Lower leg skin (tissue), 4 donors: Measurements from ENCODE around the gene HPGDS. TPM values are rescaled to one million over a fixed set of nuclear protein-coding genes. Genes with fewer than 3 reads are reported as not detected.

ENCODE experiments used
- DNase-seq, 2 donors: peaks; one replicate each; pipeline ENCODE4 v3.0.0-alpha.2; 2019; ENCODE audit warnings: low spot score in 2 of 2
- H3K4me3 ChIP-seq: fragments of 200-600 bp; sonication (generic); 2 replicates; pipeline ENCODE4 v1.5.1; 2017; ENCODE audit warnings: mild to moderate bottlenecking, low read depth; ENCODE audit not compliant: poor library complexity, severe bottlenecking
- POLR2A ChIP-seq, 2 donors: fragments of 450-650 bp; IDR thresholded peaks; one replicate each; pipeline ENCODE4 v1.6.1; 2016 to 2017; ENCODE audit warnings: antibody characterized with exemption in 2 of 2, mild to moderate bottlenecking in 1 of 2, moderate library complexity in 1 of 2
- WGBS, 2 donors: methylation state at CpG; one replicate each; pipeline ENCODE4 v1.1.5; 2018; 5-methylcytosine and 5-hydroxymethylcytosine counted together
- intact Hi-C: fragments of 100-400 bp; cut with DNase I; formaldehyde crosslinking; loops from one replicate; pipeline ENCODE4 v1.15.0; 2023; ENCODE audit warnings: low total_unique reads
- total RNA-seq, 4 donors: library from RNA; depleted of rRNA; stranded (reverse); fragments of >200 nt; gene quantifications; one replicate each; pipeline ENCODE4 v1.1.0, GENCODE V29; 2016
- TF ChIP-seq, protein P1 (sequence below), 3 donors: fragments of 450-650 bp; IDR thresholded peaks; one replicate each; pipeline ENCODE4 v1.5.1; 2016; ENCODE audit warnings: antibody characterized with exemption in 3 of 3, mild to moderate bottlenecking in 3 of 3, moderate library complexity in 2 of 3

Gene HPGDS
- total RNA-seq, 4 donors from 2014 or later: 0.86 to 3.0 (median 1.6) TPM

DNA sequence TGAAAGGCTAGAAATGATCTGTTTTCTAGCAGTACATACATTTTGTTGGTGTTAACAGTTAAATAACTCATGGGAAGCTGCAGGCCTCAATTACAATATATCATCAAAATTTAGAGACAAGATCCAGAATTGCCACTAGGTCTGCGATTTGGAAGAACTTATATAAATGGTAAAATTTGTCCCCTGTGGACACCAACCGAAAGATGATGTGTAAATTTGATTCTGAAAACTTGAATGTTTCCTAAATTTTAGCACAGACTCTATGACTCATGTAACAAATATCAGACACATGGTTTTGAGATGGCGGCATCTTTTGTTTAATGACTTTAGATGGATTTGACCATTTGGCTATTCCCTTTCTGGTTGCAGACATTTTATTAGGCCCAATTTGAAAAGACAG, 6.0 kb upstream of the HPGDS start:
- H3K4me3 ChIP-seq: no peak overlapping the region
- 83 to 88% methylated on average over 3 of the region's 3 CpGs for WGBS, 2 donors
- intact Hi-C loops: no loop called here
- DNase-seq: no peak
- no peak for TF ChIP-seq POLR2A (IDR thresholded peaks at IDR 0.05)
- TF ChIP-seq, protein P1, sequence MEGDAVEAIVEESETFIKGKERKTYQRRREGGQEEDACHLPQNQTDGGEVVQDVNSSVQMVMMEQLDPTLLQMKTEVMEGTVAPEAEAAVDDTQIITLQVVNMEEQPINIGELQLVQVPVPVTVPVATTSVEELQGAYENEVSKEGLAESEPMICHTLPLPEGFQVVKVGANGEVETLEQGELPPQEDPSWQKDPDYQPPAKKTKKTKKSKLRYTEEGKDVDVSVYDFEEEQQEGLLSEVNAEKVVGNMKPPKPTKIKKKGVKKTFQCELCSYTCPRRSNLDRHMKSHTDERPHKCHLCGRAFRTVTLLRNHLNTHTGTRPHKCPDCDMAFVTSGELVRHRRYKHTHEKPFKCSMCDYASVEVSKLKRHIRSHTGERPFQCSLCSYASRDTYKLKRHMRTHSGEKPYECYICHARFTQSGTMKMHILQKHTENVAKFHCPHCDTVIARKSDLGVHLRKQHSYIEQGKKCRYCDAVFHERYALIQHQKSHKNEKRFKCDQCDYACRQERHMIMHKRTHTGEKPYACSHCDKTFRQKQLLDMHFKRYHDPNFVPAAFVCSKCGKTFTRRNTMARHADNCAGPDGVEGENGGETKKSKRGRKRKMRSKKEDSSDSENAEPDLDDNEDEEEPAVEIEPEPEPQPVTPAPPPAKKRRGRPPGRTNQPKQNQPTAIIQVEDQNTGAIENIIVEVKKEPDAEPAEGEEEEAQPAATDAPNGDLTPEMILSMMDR (IDR thresholded peaks at IDR 0.05): no peak

- no peak overlapping the region for H3K4me3 ChIP-seq
- no peak for TF ChIP-seq POLR2A (IDR thresholded peaks at IDR 0.05)
- TF ChIP-seq, protein P1 (IDR thresholded peaks at IDR 0.05): no peak
- intact Hi-C loops: no loop called here
- DNase-seq: no peak
Measured at GRCh38 chr4:94346541-94346940, 3.9 kb upstream of the HPGDS start.

DNA sequence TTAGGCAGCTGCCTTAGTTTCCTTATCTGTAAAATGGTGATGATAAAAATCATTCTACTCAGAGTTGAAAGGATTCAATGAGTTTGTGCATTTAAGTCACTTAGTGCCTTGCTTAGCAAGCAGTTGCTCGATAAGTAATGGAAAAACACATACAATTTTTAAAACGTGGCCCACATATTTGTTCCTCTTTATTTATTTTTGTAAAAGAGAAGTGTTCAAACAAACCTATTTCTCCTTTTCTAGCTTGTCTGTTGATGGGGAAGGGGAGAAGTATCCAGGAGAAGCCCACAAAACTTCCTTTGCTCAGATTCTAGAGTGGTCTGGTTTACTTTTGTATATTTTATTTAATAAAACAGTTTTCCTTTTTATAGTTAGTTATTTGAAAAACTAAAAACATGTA, 3.3 kb upstream of the HPGDS start:
- intact Hi-C loops: no loop called here
- TF ChIP-seq POLR2A (IDR thresholded peaks at IDR 0.05): no peak
- TF ChIP-seq, protein P1 (IDR thresholded peaks at IDR 0.05): no peak
- WGBS, 2 donors: 74 to 83% methylated on average over 2 of the region's 2 CpGs
- no peak for DNase-seq
- H3K4me3 ChIP-seq: no peak overlapping the region

DNA sequence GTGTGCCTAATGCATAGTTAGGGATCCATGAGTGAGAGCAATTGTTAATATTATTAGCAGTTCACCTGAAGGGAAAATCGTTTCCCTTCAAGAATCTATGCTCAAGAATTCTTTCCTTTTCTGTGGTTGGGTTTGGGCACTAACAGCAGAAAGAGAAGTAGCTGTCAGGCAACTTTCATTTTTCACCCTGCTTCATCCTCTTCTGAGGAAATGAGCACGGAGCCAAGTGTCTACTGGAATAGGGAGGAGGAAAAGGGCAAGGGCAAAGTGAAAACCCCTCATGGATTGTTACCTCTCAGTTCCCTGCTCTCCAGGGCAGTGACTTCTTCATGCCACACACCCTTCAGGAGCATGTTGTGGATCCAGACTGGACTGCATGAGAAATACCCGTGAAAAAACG, 2.6 kb upstream of the HPGDS start:
- WGBS, 2 donors: 59 to 60% methylated on average over 4 of the region's 4 CpGs

DNA sequence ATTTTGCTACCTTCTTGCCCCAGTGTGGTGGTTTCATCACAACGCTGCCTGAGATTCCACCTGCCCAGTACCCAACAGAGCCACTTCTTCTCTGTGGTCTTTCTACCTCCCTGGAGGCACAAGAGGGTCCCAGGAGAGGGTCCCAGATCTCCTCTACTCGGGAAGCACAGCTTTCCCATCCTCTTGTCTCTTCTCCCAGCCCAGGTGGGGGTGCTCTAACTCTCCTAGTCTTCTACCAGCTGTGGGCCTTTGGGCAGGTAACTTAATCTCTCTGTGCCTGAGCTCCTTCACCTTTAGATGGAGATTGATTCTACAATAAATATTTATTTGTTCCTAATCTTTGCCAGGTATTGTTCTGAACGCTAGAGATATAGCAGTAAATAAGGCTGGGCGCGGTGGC, 1.8 kb upstream of the HPGDS start:
- no peak for DNase-seq
- no peak for TF ChIP-seq POLR2A (IDR thresholded peaks at IDR 0.05)
- TF ChIP-seq, protein P1 (IDR thresholded peaks at IDR 0.05): no peak
- intact Hi-C loops: no loop called here
- 87 to 88% methylated on average over 5 of the region's 5 CpGs for WGBS, 2 donors
- H3K4me3 ChIP-seq: no peak overlapping the region

More for the DNA sequence above, 2.6 kb upstream of the HPGDS start:
- no peak for DNase-seq
- no peak overlapping the region for H3K4me3 ChIP-seq
- TF ChIP-seq, protein P1 (IDR thresholded peaks at IDR 0.05): no peak
- TF ChIP-seq POLR2A (IDR thresholded peaks at IDR 0.05): no peak
- intact Hi-C loops: no loop called here
